Activated T-cell treated with anti-CD3 and anti-CD28 coated beads, Interleukin-2, amount 50 U/mL, for 4 hours (primary cell): ENCODE measurements around the gene SLC30A5. TPM values are rescaled to one million over a fixed set of nuclear protein-coding genes. Genes with fewer than 3 reads are reported as not detected.
"Not testable (repeated sequence)": the region's sequence is repeated elsewhere in the genome, so short reads cannot be mapped to it uniquely, and the experiment has no call there.

Experiments
- ATAC-seq, 2 donors: fragments of 200-7000 bp; cut with Tn5 transposase; one replicate each; pipeline ENCODE4 v1.10.0; 2021
- DNase-seq: peaks from one replicate; pipeline ENCODE4 v3.0.0-alpha.2; 2020
- H3K27me3 Mint-ChIP-seq: one replicate; pipeline ENCODE4 v1.8.0; 2021; ENCODE audit warnings: low read depth, mixed read lengths
- H3K36me3 Mint-ChIP-seq: one replicate; pipeline ENCODE4 v1.8.0; 2022; ENCODE audit warnings: mixed read lengths; ENCODE audit not compliant: insufficient read depth
- H3K4me1 Mint-ChIP-seq: one replicate; pipeline ENCODE4 v1.8.0; 2021; ENCODE audit warnings: low read depth, mixed read lengths
- H3K4me3 Mint-ChIP-seq: one replicate; pipeline ENCODE4 v1.8.0; 2021; ENCODE audit warnings: mild to moderate bottlenecking, moderate library complexity, mixed read lengths
- H3K9me3 Mint-ChIP-seq: one replicate; pipeline ENCODE4 v1.8.0; 2021; ENCODE audit warnings: mixed read lengths
- total RNA-seq, 3 donors: library from RNA; stranded (reverse); gene quantifications; one replicate each; pipeline ENCODE4 v1.2.1, GENCODE V29; 2021

SLC30A5 gene
- total RNA-seq, result 10 to 100 TPM; 49.3 to 55.8 (median 54.9) TPM

DNA sequence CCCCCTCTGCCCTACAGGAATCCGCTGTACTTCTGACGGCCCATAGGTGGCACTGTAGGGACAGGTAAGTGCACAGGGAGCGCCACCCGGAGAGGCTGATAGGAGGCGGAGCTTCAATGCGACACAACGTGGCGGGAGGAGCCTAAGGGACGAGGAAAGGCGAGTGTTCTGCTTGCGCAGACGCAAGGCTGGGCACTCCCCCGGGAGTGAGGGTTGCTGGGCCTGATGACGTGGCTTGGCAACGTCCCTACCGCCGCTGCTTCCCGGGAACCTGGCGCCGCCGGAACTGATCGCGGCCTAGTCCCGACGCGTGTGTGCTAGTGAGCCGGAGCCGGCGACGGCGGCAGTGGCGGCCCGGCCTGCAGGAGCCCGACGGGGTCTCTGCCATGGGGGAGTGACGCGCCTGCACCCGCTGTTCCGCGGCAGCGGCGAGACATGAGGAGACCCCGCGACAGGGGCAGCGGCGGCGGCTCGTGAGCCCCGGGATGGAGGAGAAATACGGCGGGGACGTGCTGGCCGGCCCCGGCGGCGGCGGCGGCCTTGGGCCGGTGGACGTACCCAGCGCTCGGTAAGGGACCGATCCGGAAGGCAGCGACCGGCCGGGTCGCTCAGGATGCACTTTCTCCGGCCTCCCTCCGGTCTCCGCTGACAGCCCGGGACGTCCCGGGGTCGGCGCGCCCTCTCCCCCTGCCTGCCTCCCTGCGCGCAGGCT lies at the start of gene SLC30A5:
Gene SLC30A5, plus strand, starts transcription at position 244 of the 712 bp plus-strand sequence. Its CDS starts 242 bp downstream, at position 486.
- H3K27me3 Mint-ChIP-seq, result no peaks in the 10 kb centered on the region
- DNase-seq, result peak; percentile 97
- H3K9me3 Mint-ChIP-seq, result no peaks in the 10 kb centered on the region
- ATAC-seq, result peak; percentile 99
- H3K36me3 Mint-ChIP-seq, result peaks cover 6% of the 10 kb centered on the region
- peaks cover 34% of the 10 kb centered on the region for H3K4me1 Mint-ChIP-seq
- H3K4me3 Mint-ChIP-seq, result peak within 1 kb of the TSS; percentile 96

DNA sequence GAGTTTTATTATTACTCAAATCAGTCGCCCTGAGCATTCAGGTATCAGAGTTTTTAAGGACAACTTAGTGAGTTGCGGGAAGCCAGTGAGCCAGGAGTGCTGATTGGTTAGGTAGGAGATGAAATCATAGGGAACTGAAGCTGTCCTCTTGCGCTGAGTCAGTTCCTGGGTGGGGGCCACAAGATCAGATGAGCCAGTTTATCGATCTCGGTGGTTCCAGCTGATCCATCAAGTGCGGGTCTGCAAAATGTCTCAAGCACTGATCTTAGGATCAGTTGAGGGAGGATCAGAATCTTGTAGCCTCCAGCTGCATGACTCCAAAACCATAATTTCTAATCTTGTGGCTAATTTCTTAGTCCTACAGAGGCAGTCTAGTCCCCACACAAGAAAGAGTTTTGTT lies 48.6 kb upstream of the SLC30A5 start:
- ATAC-seq, result not testable (repeated sequence)

DNA sequence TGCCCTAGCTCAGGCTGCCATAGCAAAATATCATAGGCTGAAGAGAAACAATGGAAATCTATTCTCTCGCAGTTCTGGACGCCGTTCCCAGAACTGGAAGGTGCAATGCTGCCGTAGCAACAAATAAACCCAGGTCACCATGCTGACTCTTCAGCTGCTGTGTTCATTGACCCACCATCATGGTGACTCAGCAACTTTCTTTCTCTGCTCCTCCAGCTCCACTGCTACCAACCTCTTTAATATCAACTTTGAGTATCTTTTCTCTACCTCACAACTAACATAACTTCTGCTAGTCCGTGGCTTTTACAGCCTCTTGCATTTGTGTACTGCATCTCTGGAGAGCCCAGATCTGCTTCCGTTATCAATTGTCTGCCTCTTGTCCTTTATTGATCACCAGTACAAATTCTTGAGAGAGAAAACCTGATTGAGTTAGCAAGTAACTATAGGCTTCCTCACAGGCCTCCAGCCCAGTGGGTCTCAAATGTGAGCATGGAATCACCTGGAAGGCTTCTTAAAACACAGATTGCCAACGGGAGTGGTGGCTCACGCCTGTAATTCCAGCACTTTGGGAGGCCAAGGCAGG lies 47.3 kb upstream of the SLC30A5 start:
- no peak for DNase-seq
- H3K9me3 Mint-ChIP-seq, result no peaks in the 10 kb centered on the region
- H3K27me3 Mint-ChIP-seq, result no peaks in the 10 kb centered on the region
- H3K4me1 Mint-ChIP-seq, result peaks cover 4% of the 10 kb centered on the region
- H3K36me3 Mint-ChIP-seq, result no peaks in the 10 kb centered on the region
- ATAC-seq, result no peak
- no peak overlapping the region for H3K4me3 Mint-ChIP-seq

More for the DNA sequence above, 48.6 kb upstream of the SLC30A5 start:
- not testable (repeated sequence) for H3K4me3 Mint-ChIP-seq, H3K9me3 Mint-ChIP-seq, H3K4me1 Mint-ChIP-seq, H3K36me3 Mint-ChIP-seq, DNase-seq, H3K27me3 Mint-ChIP-seq

DNA sequence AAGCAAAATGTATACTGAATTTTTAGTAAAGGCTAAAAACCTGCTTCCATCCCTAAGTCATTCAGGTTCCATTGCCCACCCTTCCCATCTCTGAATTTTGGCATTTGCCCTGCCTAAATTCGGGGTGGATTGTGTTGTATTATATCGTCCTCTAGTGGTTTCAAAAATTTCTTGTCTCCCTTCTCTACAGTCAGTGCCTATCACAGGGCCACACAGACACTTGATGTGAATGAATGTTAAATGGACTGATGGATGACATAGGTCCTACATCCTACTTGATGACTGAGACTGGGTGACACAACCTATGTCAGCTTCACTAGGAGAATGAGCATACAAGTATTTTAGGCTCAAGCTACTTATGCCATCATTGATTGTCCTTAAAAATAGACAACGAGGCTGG lies 45.6 kb upstream of the SLC30A5 start:
- Mint-ChIP-seq H3K9me3 (no peaks in the 10 kb centered on the region), H3K4me1 (peaks cover 4% of the 10 kb centered on the region), H3K27me3 (no peaks in the 10 kb centered on the region), H3K36me3 (no peaks in the 10 kb centered on the region), H3K4me3 (no peak overlapping the region)
- peak in 1 of 2 donors; percentile 34 for ATAC-seq
- DNase-seq, result no peak

DNA sequence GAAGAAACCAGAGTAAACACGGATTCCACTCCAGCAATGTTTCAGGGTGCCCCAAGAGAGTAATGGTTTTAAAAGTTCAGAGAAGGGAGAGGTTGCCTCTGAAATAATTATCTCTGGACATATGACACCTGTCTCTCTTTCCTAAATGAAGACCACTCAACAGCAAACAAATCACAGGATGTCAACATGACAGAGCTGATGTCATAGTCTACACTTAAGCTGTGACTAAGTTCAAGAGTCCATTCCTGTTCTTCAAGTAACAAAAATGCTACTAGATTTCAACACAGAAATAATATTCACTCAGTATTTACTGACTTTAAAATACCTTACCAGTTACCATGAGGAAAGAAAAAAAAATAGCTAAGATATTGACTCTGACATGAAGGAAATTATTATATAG lies 44.7 kb upstream of the SLC30A5 start:
- Mint-ChIP-seq H3K4me1 (no peaks in the 10 kb centered on the region), H3K4me3 (no peak overlapping the region), H3K9me3 (no peaks in the 10 kb centered on the region), H3K36me3 (no peaks in the 10 kb centered on the region), H3K27me3 (no peaks in the 10 kb centered on the region)
- ATAC-seq, result no peak
- DNase-seq, result no peak

DNA sequence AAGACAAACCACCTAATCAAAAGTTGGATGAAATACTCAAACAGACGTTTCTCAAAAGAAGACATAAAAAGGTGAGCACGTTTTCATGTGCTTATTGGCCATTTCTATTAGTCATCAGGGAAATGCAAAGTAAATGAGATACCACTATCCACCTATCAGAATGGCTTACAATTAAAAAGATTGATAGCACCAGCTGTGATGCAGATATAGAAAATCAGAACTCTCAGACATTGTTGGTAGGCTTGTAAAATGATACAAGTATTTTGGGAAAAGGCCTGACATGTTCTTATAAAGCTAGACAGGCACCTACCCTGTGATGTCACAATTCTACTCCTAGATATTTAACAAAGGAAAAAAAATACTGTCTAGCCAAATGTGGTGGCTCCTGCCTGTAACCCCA lies 44.0 kb upstream of the SLC30A5 start:
- Mint-ChIP-seq H3K9me3 (no peaks in the 10 kb centered on the region), H3K4me1 (no peaks in the 10 kb centered on the region), H3K4me3 (no peak overlapping the region), H3K27me3 (no peaks in the 10 kb centered on the region), H3K36me3 (no peaks in the 10 kb centered on the region)
- DNase-seq, result no peak
- ATAC-seq, result no peak

DNA sequence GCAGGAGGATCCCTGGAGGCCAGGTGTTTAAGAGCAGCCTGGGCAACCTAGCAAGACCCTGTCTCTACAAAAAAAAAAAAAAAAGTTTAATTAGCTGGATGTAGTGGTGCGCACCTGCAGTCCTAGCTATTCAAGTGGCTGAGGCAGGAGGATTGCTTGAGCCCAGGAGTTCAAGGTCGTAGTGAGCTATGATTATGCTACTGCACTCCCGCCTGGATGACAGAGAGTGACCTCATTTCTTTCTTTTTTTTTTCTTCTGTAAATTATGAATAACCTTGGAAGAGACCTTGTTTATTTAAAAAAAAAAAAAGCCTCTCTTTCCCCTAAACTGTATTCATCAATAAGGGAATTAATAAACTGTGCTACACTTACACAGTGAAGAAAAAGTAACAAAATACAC lies 43.6 kb upstream of the SLC30A5 start:
- Mint-ChIP-seq H3K36me3 (no peaks in the 10 kb centered on the region), H3K4me1 (no peaks in the 10 kb centered on the region), H3K27me3 (no peaks in the 10 kb centered on the region), H3K4me3 (no peak overlapping the region), H3K9me3 (no peaks in the 10 kb centered on the region)
- DNase-seq (no peak), ATAC-seq (no peak)

DNA sequence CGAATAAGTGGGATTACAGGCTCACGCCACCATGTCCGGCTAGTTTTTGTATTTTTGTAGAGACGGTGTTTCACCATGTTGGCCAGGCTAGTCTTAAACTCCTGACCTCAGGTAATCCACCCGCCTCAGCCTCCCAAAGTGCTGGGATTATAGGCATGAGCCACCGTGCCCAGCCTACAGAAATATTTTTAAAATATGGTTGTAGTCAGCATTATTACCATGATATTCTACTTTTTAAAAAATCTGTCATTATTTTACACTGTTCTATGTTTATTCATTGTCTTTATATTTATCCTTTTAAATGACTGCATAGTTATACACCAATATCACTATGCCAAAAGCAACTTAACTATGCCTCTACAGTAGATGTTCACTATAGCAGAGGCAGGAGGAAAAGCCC lies 41.6 kb upstream of the SLC30A5 start:
- H3K4me1 Mint-ChIP-seq, result no peaks in the 10 kb centered on the region
- DNase-seq, result no peak
- no peak for ATAC-seq
- H3K4me3 Mint-ChIP-seq, result no peak overlapping the region
- H3K36me3 Mint-ChIP-seq, result no peaks in the 10 kb centered on the region
- no peaks in the 10 kb centered on the region for H3K9me3 Mint-ChIP-seq
- H3K27me3 Mint-ChIP-seq, result no peaks in the 10 kb centered on the region

DNA sequence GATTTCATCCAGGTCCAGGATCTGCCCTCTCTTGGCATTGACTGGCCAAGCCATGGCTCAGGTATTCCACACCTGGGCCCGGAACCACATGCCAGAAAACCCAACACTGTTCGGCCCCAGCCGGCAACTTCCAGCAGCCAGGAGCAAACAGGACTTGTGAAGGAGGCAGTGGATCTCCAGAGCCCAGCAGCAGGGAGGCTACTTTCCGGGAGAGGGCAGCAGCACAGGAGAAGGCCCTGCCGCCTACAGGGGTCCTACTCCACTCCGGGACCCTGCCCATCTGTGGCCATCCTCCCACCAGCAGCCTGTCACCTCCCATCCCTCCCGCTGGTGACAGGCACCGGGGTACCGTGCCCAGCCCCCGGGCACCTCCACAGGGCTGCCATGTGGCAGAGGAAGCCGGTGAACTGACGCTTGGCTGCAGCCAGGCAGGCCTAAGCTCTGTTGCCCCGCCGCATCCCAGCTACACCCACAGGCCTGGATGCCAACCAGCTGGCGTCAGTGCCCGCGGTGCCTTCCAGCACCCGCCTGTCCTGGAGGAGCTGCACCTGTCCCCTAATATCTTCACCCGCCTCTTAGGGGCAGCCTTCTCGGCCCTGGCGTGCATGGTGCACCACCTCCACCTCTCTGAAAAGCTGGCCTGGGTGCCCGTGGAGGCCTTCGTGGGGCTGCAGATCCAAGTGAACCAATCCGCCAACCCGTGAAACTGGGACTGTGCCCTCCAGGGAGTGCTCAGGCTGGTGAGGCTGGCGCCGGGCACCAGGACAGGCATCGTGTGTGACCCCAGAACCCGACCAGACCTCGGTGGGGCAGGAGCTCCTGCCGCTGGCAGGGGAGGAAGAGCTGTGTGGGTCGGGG lies 18.9 kb upstream of the SLC30A5 start:
- no peak for ATAC-seq

DNA sequence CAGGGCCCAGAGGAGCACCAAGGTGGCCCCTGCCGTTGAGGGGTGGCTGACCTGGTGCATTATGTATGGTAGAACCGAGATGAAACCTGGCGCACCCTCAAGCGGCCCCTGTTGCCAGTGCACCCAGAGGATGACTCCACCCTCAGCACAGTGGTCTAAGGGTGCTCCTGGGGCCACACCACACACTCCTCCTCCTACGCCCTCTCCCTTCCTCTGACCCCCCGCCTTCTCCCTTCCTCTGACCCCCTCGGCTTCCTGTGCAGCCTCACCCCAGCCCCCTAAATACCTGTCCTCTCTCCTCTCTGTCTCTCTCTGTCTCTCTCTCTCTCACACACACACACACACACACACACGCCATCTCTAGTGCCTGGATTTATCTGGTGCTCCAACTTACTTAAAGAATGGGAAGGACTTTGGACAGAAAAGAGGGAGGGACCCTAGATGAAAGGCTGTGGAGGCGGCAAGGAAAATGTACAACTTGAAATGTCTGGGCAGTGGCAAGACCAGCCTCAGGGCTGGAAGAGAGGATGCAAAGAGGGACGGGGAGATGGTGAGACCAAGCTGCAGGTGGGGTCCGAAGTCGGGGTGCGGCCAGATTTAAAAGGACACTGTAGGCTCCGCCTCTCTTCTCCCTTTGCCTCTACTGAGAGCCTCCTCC lies 18.2 kb upstream of the SLC30A5 start:
- no peaks in the 10 kb centered on the region for H3K36me3 Mint-ChIP-seq
- ATAC-seq (no peak), DNase-seq (no peak)
- H3K4me1 Mint-ChIP-seq, result no peaks in the 10 kb centered on the region
- H3K27me3 Mint-ChIP-seq, result peaks cover 2% of the 10 kb centered on the region
- no peaks in the 10 kb centered on the region for H3K9me3 Mint-ChIP-seq
- no peak overlapping the region for H3K4me3 Mint-ChIP-seq

More for the DNA sequence above, 18.9 kb upstream of the SLC30A5 start:
- Mint-ChIP-seq H3K36me3 (no peaks in the 10 kb centered on the region), H3K4me1 (no peaks in the 10 kb centered on the region), H3K27me3 (peaks cover 2% of the 10 kb centered on the region), H3K9me3 (no peaks in the 10 kb centered on the region), H3K4me3 (no peak overlapping the region)
- no peak for DNase-seq

DNA sequence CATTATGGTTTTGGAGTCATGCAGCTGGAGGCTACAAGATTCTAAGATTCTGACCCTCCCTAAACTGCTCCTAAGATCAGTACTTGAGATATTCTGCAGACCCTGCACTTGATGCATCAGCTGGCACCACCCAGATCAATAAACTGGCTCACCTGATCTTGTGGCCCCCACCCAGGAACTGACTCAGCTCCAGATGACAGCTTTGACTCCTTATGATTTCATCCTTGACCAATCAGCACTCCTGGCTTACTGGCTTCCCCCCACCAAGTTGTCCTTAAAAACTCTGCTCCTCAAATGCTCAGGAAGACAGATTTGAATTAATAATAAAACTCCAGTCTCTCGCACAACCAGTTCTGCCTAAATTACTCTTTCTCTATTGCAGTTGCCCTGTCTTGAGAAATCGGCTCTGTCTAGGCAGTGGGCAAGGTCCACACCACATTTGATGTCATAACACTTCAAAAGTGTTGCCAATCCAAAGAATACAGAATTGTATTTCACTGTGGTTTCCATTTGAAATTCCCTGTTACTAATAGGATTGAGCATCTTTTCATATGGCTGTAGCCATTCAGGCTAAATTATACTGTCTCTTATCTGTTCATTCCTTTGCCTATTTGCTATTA lies 14.8 kb upstream of the SLC30A5 start:
- Mint-ChIP-seq H3K36me3 (no peaks in the 10 kb centered on the region), H3K4me1 (no peaks in the 10 kb centered on the region), H3K9me3 (no peaks in the 10 kb centered on the region), H3K4me3 (no peak overlapping the region), H3K27me3 (peaks cover 2% of the 10 kb centered on the region)
- DNase-seq (no peak), ATAC-seq (no peak)

DNA sequence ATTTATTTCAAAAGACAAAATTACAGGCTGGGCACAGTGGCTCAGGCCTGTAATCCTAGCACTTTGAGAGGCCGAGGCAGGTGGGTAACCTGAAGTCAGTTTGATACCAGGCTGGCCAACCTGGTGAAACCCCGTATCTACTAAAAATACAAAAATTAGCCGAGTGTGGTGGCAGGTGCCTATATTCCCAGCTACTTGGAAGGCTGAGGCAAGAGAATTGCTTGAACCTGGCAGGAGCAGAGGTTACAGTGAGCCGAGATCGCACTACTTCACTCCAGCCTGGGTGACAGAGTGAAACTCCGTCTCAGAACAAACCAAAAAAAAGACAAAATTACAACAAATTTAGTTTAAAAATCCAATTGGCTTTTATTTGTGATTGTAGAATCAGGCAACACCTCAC lies 14.3 kb upstream of the SLC30A5 start:
- no peaks in the 10 kb centered on the region for H3K27me3 Mint-ChIP-seq
- no peaks in the 10 kb centered on the region for H3K9me3 Mint-ChIP-seq
- DNase-seq (no peak), ATAC-seq (no peak)
- no peak overlapping the region for H3K4me3 Mint-ChIP-seq
- no peaks in the 10 kb centered on the region for H3K4me1 Mint-ChIP-seq
- no peaks in the 10 kb centered on the region for H3K36me3 Mint-ChIP-seq

DNA sequence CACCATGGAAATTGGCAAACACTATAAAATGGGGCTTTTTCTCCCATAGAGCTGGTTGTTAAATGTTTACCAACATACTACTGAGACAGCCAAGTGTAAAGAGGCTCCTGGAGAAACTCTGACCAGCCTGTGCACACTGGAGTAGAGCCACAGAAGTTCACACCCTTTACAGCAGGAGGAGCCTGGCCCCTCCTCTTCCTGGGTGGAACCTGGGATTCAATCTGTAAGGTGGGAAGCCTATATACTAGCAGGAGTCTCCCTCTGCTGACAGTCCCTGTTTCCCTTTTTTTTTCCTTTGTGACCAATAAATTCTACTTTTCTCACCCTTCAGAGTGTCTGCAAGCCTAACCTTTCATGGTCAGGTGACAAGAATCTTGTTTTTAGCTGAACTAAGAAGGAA lies 10.4 kb upstream of the SLC30A5 start:
- H3K9me3 Mint-ChIP-seq, result no peaks in the 10 kb centered on the region
- ATAC-seq, result no peak
- H3K27me3 Mint-ChIP-seq, result no peaks in the 10 kb centered on the region
- no peak overlapping the region for H3K4me3 Mint-ChIP-seq
- DNase-seq, result no peak
- H3K4me1 Mint-ChIP-seq, result no peaks in the 10 kb centered on the region
- H3K36me3 Mint-ChIP-seq, result no peaks in the 10 kb centered on the region

DNA sequence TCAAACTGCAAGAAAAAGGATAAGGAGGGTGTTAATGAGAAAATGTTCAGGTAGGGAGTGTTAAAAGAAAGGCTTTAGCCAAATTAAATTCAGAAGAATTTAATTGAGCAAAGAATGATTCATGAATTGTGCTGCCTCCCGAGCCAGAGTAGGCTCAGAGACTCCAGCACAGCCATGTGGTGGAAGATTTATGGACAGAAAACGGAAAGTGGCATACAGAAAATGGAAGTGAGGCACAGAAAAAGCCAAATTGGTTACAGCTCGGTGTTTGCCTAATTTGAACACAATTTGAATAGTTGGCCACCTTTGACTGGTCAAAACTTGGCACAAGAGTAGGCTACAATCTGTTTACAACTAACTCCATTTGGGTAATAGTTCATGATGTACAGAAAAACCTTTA lies 9.6 kb upstream of the SLC30A5 start:
- H3K4me1 Mint-ChIP-seq, result no peaks in the 10 kb centered on the region
- ATAC-seq (no peak), DNase-seq (no peak)
- no peaks in the 10 kb centered on the region for H3K9me3 Mint-ChIP-seq
- no peaks in the 10 kb centered on the region for H3K36me3 Mint-ChIP-seq
- no peaks in the 10 kb centered on the region for H3K27me3 Mint-ChIP-seq
- no peak overlapping the region for H3K4me3 Mint-ChIP-seq
